Peyer's patch (tissue), 4 donors: Measurements from ENCODE around the gene DNPH1. TPM values are rescaled to one million over a fixed set of nuclear protein-coding genes. Genes with fewer than 3 reads are reported as not detected.

ENCODE experiments used
- DNase-seq, 3 donors: peaks; one replicate each; pipeline ENCODE4 v3.0.0-alpha.2; 2017 to 2019
- H3K27ac ChIP-seq, 4 donors: fragments of 200-600 bp; sonication (generic); one replicate each; pipeline ENCODE4 v1.5.1; 2016 to 2019
- H3K27me3 ChIP-seq, 2 donors: fragments of 200-600 bp; sonication (generic); one replicate each; pipeline ENCODE4 v1.5.1; 2019
- H3K36me3 ChIP-seq, 3 donors: fragments of 200-600 bp; sonication (generic); one replicate each; pipeline ENCODE4 v1.5.1; 2016 to 2019
- H3K4me1 ChIP-seq, 4 donors: fragments of 200-600 bp; sonication (generic); one replicate each; pipeline ENCODE4 v1.5.1; 2016 to 2019
- H3K4me3 ChIP-seq, 4 donors: fragments of 200-600 bp; sonication (generic); 1 replicate in 3 of 4; 2 replicates in 1 of 4; pipeline ENCODE4 v1.5.1; 2016 to 2019; ENCODE audit warnings: mild to moderate bottlenecking in 1 of 4
- H3K9me3 ChIP-seq, 4 donors: fragments of 200-600 bp; sonication (generic); one replicate each; pipeline ENCODE4 v1.5.1; 2016 to 2019; ENCODE audit warnings: mild to moderate bottlenecking in 1 of 4
- POLR2A ChIP-seq, 2 donors: fragments of 450-650 bp; IDR thresholded peaks; one replicate each; pipeline ENCODE4 v1.5.1; 2017; ENCODE audit warnings: antibody characterized with exemption in 2 of 2, mild to moderate bottlenecking in 2 of 2, moderate library complexity in 2 of 2
- total RNA-seq, 4 donors: library from RNA; depleted of rRNA; stranded (reverse); fragments of >200 nt; gene quantifications; one replicate each; pipeline ENCODE4 v1.1.0, GENCODE V29; 2016
- TF ChIP-seq, protein P1 (sequence below), 6 experiments: fragments of 450-650 bp in 4 of 6; fragments of 200-600 bp in 2 of 6; sonication (generic) in 1 of 6; IDR thresholded peaks; one replicate each; pipeline ENCODE4 v1.5.1; 2017 to 2019; ENCODE audit warnings: antibody characterized with exemption in 6 of 6, mild to moderate bottlenecking in 3 of 6, moderate library complexity in 1 of 6

DNPH1 gene
- total RNA-seq, 4 donors from 2014 or later: 138 to 304 (median 176) TPM

GRCh38 chr6:43217351-43217750 is 11.9 kb downstream of the DNPH1 start:
- Histone ChIP-seq H3K27me3 (no peaks in the 10 kb centered on the region), H3K4me3 (no peak overlapping the region), H3K9me3 (no peaks in the 10 kb centered on the region), H3K4me1 (no peaks in the 10 kb centered on the region), H3K36me3 (peaks cover 0 to 63% (median 0%) of the 10 kb centered on the region in 3 donors), H3K27ac (no peak overlapping the region)
- no peak for TF ChIP-seq POLR2A (IDR thresholded peaks at IDR 0.05)
- no peak for DNase-seq

DNA sequence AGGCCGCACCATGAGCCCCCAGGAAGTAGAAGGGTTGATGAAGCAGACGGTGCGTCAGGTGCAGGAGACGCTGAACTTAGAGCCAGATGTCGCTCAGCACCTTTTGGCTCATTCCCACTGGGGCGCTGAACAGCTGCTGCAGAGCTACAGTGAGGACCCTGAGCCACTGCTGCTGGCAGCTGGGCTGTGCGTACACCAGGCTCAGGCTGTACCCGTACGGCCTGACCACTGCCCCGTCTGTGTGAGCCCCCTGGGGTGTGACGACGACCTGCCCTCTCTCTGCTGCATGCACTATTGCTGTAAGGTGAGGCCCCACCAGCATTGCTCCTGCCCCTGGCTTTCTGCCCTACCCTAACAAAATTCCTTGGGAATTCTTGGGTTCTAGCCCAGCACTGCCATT is 13.1 kb downstream of the DNPH1 start:
- DNase-seq: peak in 1 of 3 donors; percentile 23
- H3K27me3 ChIP-seq: no peaks in the 10 kb centered on the region

DNA sequence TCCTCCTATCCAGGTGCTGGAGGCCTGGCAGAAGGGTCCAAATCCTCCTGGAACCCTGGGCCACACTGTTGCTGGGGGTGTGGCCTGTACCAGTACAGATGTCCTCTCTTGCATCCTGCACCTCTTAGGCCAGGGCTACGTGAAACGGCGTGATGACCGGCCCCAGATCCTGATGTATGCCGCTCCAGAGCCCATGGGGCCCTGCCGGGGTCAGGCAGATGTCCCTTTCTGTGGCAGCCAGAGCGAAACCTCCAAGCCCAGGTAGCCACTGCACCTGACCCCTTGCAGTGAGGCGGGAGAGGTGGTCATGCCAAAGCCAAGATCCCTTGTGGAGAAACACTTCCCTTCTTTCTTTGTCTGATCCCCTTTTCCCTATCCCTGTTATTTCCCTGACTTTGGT is 14.2 kb downstream of the DNPH1 start:
- no peaks in the 10 kb centered on the region for H3K9me3 ChIP-seq
- no peaks in the 10 kb centered on the region for H3K27me3 ChIP-seq
- peak in 1 of 3 donors; percentile 36 for DNase-seq
- H3K36me3 ChIP-seq: peaks cover 0 to 46% (median 0%) of the 10 kb centered on the region in 3 donors
- TF ChIP-seq, protein P1, sequence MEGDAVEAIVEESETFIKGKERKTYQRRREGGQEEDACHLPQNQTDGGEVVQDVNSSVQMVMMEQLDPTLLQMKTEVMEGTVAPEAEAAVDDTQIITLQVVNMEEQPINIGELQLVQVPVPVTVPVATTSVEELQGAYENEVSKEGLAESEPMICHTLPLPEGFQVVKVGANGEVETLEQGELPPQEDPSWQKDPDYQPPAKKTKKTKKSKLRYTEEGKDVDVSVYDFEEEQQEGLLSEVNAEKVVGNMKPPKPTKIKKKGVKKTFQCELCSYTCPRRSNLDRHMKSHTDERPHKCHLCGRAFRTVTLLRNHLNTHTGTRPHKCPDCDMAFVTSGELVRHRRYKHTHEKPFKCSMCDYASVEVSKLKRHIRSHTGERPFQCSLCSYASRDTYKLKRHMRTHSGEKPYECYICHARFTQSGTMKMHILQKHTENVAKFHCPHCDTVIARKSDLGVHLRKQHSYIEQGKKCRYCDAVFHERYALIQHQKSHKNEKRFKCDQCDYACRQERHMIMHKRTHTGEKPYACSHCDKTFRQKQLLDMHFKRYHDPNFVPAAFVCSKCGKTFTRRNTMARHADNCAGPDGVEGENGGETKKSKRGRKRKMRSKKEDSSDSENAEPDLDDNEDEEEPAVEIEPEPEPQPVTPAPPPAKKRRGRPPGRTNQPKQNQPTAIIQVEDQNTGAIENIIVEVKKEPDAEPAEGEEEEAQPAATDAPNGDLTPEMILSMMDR (IDR thresholded peaks at IDR 0.05): no peak
- no peak for TF ChIP-seq POLR2A (IDR thresholded peaks at IDR 0.05)
- H3K27ac ChIP-seq: no peak overlapping the region
- H3K4me1 ChIP-seq: no peaks in the 10 kb centered on the region
- no peak overlapping the region for H3K4me3 ChIP-seq

More for the DNA sequence above, 13.1 kb downstream of the DNPH1 start:
- Histone ChIP-seq H3K4me1 (no peaks in the 10 kb centered on the region), H3K27ac (no peak overlapping the region), H3K4me3 (no peak overlapping the region), H3K36me3 (peaks cover 0 to 56% (median 0%) of the 10 kb centered on the region in 3 donors), H3K9me3 (no peaks in the 10 kb centered on the region)
- TF ChIP-seq, protein P1 (IDR thresholded peaks at IDR 0.05): no peak
- no peak for TF ChIP-seq POLR2A (IDR thresholded peaks at IDR 0.05)

DNA sequence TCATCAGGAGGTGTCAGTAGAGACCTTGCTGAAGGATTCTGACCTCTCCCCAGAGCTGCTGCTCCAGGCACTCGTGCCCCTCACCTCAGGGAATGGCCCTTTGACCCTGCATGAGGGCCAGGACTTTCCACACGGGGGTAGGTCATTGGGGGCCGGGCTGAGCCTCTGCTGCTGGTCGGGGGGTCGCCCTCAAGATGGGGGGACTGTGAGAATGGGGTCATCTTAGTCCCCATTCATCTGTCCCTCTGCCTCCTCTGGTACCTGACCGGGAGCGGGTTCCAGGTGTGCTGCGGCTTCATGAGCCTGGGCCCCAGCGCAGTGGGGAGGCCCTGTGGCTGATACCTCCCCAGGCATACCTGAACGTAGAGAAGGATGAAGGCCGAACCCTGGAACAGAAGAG is 15.8 kb downstream of the DNPH1 start:
- H3K27ac ChIP-seq: no peak overlapping the region
- no peak overlapping the region for H3K4me3 ChIP-seq
- H3K36me3 ChIP-seq: peaks cover 0 to 46% (median 0%) of the 10 kb centered on the region in 3 donors
- DNase-seq: peak in 2 of 3 donors; percentile 11 to 14
- TF ChIP-seq, protein P1 (IDR thresholded peaks at IDR 0.05): no peak
- no peak for TF ChIP-seq POLR2A (IDR thresholded peaks at IDR 0.05)
- no peaks in the 10 kb centered on the region for H3K27me3 ChIP-seq
- H3K4me1 ChIP-seq: no peaks in the 10 kb centered on the region
- H3K9me3 ChIP-seq: no peaks in the 10 kb centered on the region

- H3K9me3 ChIP-seq: no peaks in the 10 kb centered on the region
- H3K36me3 ChIP-seq: peaks cover 0 to 38% (median 0%) of the 10 kb centered on the region in 3 donors
- DNase-seq: peak in 1 of 3 donors; percentile 5
- no peak overlapping the region for H3K4me3 ChIP-seq
- no peak overlapping the region for H3K27ac ChIP-seq
- no peaks in the 10 kb centered on the region for H3K4me1 ChIP-seq
- TF ChIP-seq, protein P1 (IDR thresholded peaks at IDR 0.05): peak in 3 of 6 experiments; percentile 10 to 23 (median 17)
- TF ChIP-seq POLR2A (IDR thresholded peaks at IDR 0.05): no peak
- no peaks in the 10 kb centered on the region for H3K27me3 ChIP-seq
Measured at GRCh38 chr6:43211955-43212354, 17.3 kb downstream of the DNPH1 start.

- Histone ChIP-seq H3K36me3 (peaks cover 0 to 19% (median 0%) of the 10 kb centered on the region in 3 donors), H3K4me1 (no peaks in the 10 kb centered on the region), H3K4me3 (no peak overlapping the region), H3K27me3 (no peaks in the 10 kb centered on the region), H3K27ac (no peak overlapping the region), H3K9me3 (no peaks in the 10 kb centered on the region)
- TF ChIP-seq POLR2A (IDR thresholded peaks at IDR 0.05): no peak
- TF ChIP-seq, protein P1 (IDR thresholded peaks at IDR 0.05): no peak
- no peak for DNase-seq
Measured at GRCh38 chr6:43207286-43207685, 22.0 kb downstream of the DNPH1 start.
